K562 (cell line): ENCODE measurements around the gene PARD3B. TPM values are rescaled to one million over a fixed set of nuclear protein-coding genes. Genes with fewer than 3 reads are reported as not detected.

Source experiments
- ATF1 ChIP-seq, 2 experiments: fragments of 450-650 bp in 1 of 2; IDR thresholded peaks; 2 replicates each; pipeline ENCODE4 v1.6.1; 2016; ENCODE audit warnings: missing compliant biosample characterization in 1 of 2, missing genetic modification characterization in 1 of 2
- BRF1 ChIP-seq: IDR thresholded peaks from 3 replicates; pipeline ENCODE4 v1.6.1; 2011; ENCODE audit warnings: borderline replicate concordance, mild to moderate bottlenecking; ENCODE audit not compliant: insufficient read length; ENCODE audit errors: extremely low read depth
- CEBPB ChIP-seq: fragments of 450-650 bp; IDR thresholded peaks from 2 replicates; pipeline ENCODE4 v1.6.1; 2016; ENCODE audit warnings: missing genetic modification characterization, missing compliant biosample characterization
- FIP1L1 ChIP-seq: fragments of 200-400 bp; formaldehyde crosslinking; IDR thresholded peaks from 2 replicates; pipeline ENCODE4 v1.6.1; 2018; ENCODE audit warnings: mild to moderate bottlenecking, low read depth, low read length; ENCODE audit not compliant: poor library complexity, severe bottlenecking
- KLF10 ChIP-seq: fragments of 250-450 bp; sonication (Bioruptor Pico); IDR thresholded peaks from 2 replicates; pipeline ENCODE4 v1.6.1; 2021; ENCODE audit warnings: matching md5 sums
- MAFG ChIP-seq: fragments of 450-650 bp; conservative IDR thresholded peaks from 2 replicates; pipeline ENCODE4 v1.6.1; 2016; ENCODE audit warnings: missing genetic modification characterization, missing compliant biosample characterization
- MECOM ChIP-seq: fragments of 250-450 bp; sonication (Bioruptor Pico); IDR thresholded peaks from 2 replicates; pipeline ENCODE4 v1.8.0; 2022; ENCODE audit warnings: inconsistent platforms
- PHTF2 ChIP-seq: fragments of 250-450 bp; sonication (Bioruptor Pico); IDR thresholded peaks from 2 replicates; pipeline ENCODE4 v1.5.0; 2021; ENCODE audit warnings: mild to moderate bottlenecking
- STAT5A ChIP-seq: IDR thresholded peaks from 2 replicates; pipeline ENCODE4 v1.6.1; 2012; ENCODE audit warnings: low read length, inconsistent platforms, borderline replicate concordance
- TCF7 ChIP-seq: sonication (generic); IDR thresholded peaks from 2 replicates; pipeline ENCODE4 v1.6.1; 2016; ENCODE audit warnings: antibody characterized with exemption, borderline replicate concordance
- TCFL5 ChIP-seq: fragments of 250-450 bp; sonication (Bioruptor Pico); conservative IDR thresholded peaks from 2 replicates; pipeline ENCODE4 v1.6.1; 2021; ENCODE audit warnings: mild to moderate bottlenecking, moderate library complexity, matching md5 sums
- TEAD2 ChIP-seq: fragments of 450-650 bp; IDR thresholded peaks from 2 replicates; pipeline ENCODE4 v1.6.1; 2016; ENCODE audit warnings: missing genetic modification characterization, control low read depth, missing compliant biosample characterization
- ZBTB1 ChIP-seq: sonication (generic); formaldehyde crosslinking; IDR thresholded peaks from 2 replicates; pipeline ENCODE4 v1.8.1; 2023; ENCODE audit warnings: missing genetic modification reagents, low read depth, mild to moderate bottlenecking, borderline replicate concordance
- ZNF124 ChIP-seq: sonication (generic); formaldehyde crosslinking; IDR thresholded peaks from 2 replicates; pipeline ENCODE4 v1.8.1; 2022; ENCODE audit warnings: missing genetic modification reagents
- ZNF133 ChIP-seq: fragments of 250-450 bp; sonication (Bioruptor Pico); IDR thresholded peaks from 2 replicates; pipeline ENCODE4 v1.4.0; 2020; ENCODE audit warnings: mild to moderate bottlenecking
- ZNF354B ChIP-seq: fragments of 250-450 bp; sonication (Bioruptor Pico); IDR thresholded peaks from 2 replicates; pipeline ENCODE4 v1.4.0; 2020
- ZNF77 ChIP-seq: fragments of 250-450 bp; sonication (Bioruptor Pico); IDR thresholded peaks from 2 replicates; pipeline ENCODE4 v1.5.0; 2020
- polyA plus RNA-seq, 8 experiments: library from polyadenylated mRNA; depleted of rRNA in 4 of 8; stranded (reverse) in 5 of 8; unstranded in 3 of 8; fragments of >200 nt; fragmentation: Nextera tagmentation in 2 of 8; fragmentation: Illumina TruSeq in 1 of 8; extraction: Ambion mirVana in 2 of 8; extraction: Trizol in 1 of 8; gene quantifications; 2 replicates each; pipeline versions ENCODE4 v1.2.1 to v1.2.3, GENCODE V29; 2011 to 2014; ENCODE audit warnings: inconsistent platforms in 1 of 8, missing spikeins in 1 of 8
- total RNA-seq, 7 experiments: library from RNA; depleted of rRNA in 6 of 7; stranded (reverse); fragments of >200 nt in 6 of 7; fragmentation: Illumina TruSeq in 2 of 7; extraction: Trizol in 2 of 7; gene quantifications; 2 replicates each; pipeline versions ENCODE4 v1.2.1 to v1.2.3, GENCODE V29; 2011 to 2021; ENCODE audit warnings: low replicate concordance in 1 of 7
- TF ChIP-seq, protein P1 (sequence below): fragments of 250-450 bp; sonication (Bioruptor Pico); IDR thresholded peaks from 2 replicates; pipeline ENCODE4 v1.5.0; 2021
- TF ChIP-seq, protein P2 (sequence below): fragments of 450-650 bp; IDR thresholded peaks from 2 replicates; pipeline ENCODE4 v1.6.1; 2016; ENCODE audit warnings: missing biosample characterization, missing genetic modification characterization
- TF ChIP-seq, protein P3 (sequence below), 2 experiments: fragments of 450-650 bp in 1 of 2; IDR thresholded peaks; 2 replicates each; pipeline ENCODE4 v1.6.1; 2011 to 2017; ENCODE audit warnings: low read depth in 2 of 2, antibody characterized with exemption in 1 of 2, borderline replicate concordance in 1 of 2, low read length in 1 of 2, mild to moderate bottlenecking in 1 of 2, mixed read lengths in 1 of 2; ENCODE audit not compliant: control insufficient read depth in 1 of 2
- TF ChIP-seq, protein P4 (sequence below): fragments of 450-650 bp; IDR thresholded peaks from 2 replicates; pipeline ENCODE4 v1.6.1; 2016; ENCODE audit warnings: borderline replicate concordance
- TF ChIP-seq, protein P5 (sequence below): fragments of 250-450 bp; sonication (Bioruptor Pico); IDR thresholded peaks from 2 replicates; pipeline ENCODE4 v1.8.0; 2021; ENCODE audit warnings: moderate library complexity, mild to moderate bottlenecking, inconsistent platforms

The PARD3B gene
- total and polyA plus RNA-seq, 9 of the 15 experiments (the other 6 are each of a cell fraction or from before 2014, with no cell fraction given): 0.15 to 3.0 (median 1.1) TPM

DNA sequence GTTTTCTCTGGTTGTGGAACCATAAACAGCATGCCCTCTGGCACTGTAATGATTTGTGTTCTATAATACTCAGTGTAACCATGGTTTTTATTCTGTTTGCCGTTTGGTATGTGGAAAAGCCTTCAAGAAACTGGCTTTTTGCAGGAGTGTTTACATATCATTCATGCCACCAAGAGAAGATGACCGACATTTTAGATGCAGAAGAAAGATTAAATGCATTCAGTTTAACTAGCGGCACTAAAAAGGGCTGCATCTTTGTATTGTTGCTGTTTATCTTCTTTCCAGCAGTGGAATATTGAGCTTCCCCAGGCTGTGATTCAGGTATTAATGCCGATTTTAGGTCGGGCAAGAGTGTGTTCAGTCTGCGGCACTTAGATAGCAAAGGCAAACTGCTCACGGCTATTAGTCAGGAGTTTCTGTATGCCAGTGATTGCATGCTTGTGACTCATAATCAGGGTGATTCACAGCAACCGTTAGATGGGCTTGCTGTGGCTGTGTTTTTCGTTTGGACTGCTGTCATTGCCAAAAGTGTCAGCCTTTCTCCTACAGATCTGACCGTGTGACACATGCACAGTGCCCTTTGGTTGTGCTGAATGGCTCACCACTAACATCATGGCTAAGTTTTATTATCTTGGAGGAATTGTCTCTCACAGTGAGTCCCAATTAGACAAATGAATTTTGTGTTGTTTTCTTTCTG is 479.7 kb downstream of the PARD3B start (continued):
- TF ChIP-seq, protein P1, sequence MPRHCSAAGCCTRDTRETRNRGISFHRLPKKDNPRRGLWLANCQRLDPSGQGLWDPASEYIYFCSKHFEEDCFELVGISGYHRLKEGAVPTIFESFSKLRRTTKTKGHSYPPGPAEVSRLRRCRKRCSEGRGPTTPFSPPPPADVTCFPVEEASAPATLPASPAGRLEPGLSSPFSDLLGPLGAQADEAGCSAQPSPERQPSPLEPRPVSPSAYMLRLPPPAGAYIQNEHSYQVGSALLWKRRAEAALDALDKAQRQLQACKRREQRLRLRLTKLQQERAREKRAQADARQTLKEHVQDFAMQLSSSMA: no peak
- TF ChIP-seq PHTF2 (no peak), CEBPB (tag) (peak; percentile 24; the same call in 1 of the 2 replicates), TEAD2 (tag) (no peak), ZBTB1 (CRISPR knock-in tag) (no peak), BRF1 (no peak), ZNF354B (CRISPR knock-in tag) (no peak), MECOM (CRISPR knock-in tag) (no peak), KLF10 (CRISPR knock-in tag) (no peak), TCFL5 (no peak), TCF7 (0 out of 2 replicates have a peak, but pooled peaks have one; percentile 61), ZNF133 (CRISPR knock-in tag) (no peak), ZNF124 (CRISPR knock-in tag) (no peak), STAT5A (peak; percentile 93), MAFG (tag) (no peak; the same call in 1 of the 2 replicates), ZNF77 (CRISPR knock-in tag) (no peak), ATF1 (CRISPR knock-in tag; IDR thresholded peaks at IDR 0.05) (no peak), ATF1 (tag; IDR thresholded peaks at IDR 0.05) (peak; percentile 58), FIP1L1 (no peak)
- TF ChIP-seq, protein P2, sequence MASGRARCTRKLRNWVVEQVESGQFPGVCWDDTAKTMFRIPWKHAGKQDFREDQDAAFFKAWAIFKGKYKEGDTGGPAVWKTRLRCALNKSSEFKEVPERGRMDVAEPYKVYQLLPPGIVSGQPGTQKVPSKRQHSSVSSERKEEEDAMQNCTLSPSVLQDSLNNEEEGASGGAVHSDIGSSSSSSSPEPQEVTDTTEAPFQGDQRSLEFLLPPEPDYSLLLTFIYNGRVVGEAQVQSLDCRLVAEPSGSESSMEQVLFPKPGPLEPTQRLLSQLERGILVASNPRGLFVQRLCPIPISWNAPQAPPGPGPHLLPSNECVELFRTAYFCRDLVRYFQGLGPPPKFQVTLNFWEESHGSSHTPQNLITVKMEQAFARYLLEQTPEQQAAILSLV: no peak
- TF ChIP-seq, protein P3, sequence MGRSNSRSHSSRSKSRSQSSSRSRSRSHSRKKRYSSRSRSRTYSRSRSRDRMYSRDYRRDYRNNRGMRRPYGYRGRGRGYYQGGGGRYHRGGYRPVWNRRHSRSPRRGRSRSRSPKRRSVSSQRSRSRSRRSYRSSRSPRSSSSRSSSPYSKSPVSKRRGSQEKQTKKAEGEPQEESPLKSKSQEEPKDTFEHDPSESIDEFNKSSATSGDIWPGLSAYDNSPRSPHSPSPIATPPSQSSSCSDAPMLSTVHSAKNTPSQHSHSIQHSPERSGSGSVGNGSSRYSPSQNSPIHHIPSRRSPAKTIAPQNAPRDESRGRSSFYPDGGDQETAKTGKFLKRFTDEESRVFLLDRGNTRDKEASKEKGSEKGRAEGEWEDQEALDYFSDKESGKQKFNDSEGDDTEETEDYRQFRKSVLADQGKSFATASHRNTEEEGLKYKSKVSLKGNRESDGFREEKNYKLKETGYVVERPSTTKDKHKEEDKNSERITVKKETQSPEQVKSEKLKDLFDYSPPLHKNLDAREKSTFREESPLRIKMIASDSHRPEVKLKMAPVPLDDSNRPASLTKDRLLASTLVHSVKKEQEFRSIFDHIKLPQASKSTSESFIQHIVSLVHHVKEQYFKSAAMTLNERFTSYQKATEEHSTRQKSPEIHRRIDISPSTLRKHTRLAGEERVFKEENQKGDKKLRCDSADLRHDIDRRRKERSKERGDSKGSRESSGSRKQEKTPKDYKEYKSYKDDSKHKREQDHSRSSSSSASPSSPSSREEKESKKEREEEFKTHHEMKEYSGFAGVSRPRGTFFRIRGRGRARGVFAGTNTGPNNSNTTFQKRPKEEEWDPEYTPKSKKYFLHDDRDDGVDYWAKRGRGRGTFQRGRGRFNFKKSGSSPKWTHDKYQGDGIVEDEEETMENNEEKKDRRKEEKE (IDR thresholded peaks at IDR 0.05; ENCODE audit: borderline replicate concordance in 1 of 2, control insufficient read depth in 1 of 2, low read depth in 2 of 2, low read length in 1 of 2): 0 out of 4 replicates have a peak, but pooled peaks of 1 of the 2 experiments have one; percentile 49
- TF ChIP-seq, protein P4, sequence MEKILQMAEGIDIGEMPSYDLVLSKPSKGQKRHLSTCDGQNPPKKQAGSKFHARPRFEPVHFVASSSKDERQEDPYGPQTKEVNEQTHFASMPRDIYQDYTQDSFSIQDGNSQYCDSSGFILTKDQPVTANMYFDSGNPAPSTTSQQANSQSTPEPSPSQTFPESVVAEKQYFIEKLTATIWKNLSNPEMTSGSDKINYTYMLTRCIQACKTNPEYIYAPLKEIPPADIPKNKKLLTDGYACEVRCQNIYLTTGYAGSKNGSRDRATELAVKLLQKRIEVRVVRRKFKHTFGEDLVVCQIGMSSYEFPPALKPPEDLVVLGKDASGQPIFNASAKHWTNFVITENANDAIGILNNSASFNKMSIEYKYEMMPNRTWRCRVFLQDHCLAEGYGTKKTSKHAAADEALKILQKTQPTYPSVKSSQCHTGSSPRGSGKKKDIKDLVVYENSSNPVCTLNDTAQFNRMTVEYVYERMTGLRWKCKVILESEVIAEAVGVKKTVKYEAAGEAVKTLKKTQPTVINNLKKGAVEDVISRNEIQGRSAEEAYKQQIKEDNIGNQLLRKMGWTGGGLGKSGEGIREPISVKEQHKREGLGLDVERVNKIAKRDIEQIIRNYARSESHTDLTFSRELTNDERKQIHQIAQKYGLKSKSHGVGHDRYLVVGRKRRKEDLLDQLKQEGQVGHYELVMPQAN: no peak
- TF ChIP-seq, protein P5, sequence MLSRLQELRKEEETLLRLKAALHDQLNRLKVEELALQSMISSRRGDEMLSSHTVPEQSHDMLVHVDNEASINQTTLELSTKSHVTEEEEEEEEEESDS (CRISPR knock-in tag): no peak
